ENCODE data around the gene CBL. TPM values are rescaled to one million over a fixed set of nuclear protein-coding genes. Genes with fewer than 3 reads are reported as not detected.

Gene CBL
- polyA plus RNA-seq, 4 donors, result 15.5 to 22.3 (median 20.4) TPM

DNA sequence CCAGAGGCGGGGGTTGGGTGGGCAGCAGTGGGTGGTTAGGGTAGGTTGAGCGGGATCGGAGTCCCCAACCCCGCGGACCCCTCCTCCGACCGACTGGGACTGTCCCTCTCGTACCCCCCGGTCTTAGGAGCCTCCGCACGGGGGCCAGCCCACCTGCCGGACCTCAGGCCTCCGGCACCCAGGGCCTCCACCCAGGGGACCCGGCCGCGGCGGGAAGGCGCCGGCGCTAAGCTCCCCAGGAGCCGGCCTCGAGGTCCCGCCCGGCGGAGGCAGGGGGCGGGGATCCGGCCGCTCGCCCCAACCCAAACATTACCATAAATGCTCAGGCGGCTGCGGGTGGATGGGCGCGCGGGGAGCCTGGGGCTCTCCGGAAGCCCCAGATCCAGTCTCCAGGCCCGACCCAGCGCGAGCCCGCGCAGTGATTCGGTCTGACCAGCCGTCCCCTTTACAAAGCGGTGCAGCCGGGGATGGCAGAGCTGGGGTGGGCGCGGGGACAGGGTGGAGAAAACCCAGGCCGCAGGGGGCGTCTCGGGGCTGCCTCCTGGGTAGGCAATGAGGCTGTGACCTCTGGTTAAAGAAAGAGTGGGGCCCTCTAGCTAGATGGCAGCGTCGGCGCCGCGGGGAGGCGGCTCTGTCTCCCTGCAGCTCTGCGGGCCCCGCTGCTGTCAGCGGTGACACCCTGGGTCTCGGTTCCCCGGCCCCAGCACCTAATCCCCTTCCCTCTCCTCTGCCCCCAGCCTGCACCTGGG lies 114.8 kb downstream of the CBL start:
- DNase-seq (ENCODE audit: low read depth in 4 of 4, low spot score in 3 of 4), result no peak

DNA sequence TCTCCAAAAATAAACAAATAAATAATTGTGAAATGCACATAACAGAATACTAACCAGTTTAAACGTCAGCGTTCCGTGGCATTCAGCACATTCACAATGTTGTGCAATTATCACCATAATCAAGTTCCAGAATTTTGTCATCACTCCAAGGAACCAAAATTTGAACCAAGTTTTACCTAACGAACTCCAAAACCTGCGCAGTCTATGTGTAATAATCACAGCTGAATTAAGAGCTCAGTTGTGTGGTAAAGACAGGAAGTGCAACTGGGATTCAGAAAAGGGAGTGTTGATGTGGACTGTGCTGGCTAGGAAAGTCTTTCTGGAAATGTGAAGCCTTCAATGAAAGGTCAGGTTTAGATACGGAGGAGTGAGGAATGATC lies 116.2 kb downstream of the CBL start:
- no peak for DNase-seq (ENCODE audit: low read depth in 4 of 4, low spot score in 3 of 4)

- DNase-seq (ENCODE audit: low read depth in 4 of 4, low spot score in 3 of 4), result no peak
These were observed 116.9 kb downstream of the CBL start for GRCh38 chr11:119322921-119323531.

DNA sequence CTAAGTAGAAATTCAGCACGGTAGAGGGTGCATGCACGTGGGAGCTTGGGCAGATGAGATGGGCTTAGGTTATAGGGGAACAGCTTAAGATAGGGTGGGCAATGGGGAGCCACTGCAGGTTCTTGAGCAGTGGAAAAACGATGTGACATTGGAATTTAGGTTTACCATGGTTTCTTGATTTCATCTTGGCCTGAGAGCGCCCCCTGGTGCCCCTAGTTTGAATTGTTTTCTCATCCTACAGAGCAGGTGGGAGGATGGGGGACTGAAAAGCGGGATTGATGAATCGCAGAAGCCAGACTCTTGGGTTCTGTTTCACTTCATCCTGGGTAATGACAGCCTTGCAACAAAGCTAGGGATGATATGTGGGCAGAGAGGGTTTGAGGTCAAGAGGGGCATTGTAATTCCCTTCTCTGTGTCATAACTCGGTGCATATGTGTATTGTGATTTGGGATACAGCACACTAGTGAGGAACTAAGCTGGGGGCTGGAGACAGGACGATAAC lies 117.4 kb downstream of the CBL start:
- no peak for DNase-seq (ENCODE audit: low read depth in 4 of 4, low spot score in 3 of 4)

- no peak for DNase-seq (ENCODE audit: low read depth in 4 of 4, low spot score in 3 of 4)
These were observed 118.0 kb downstream of the CBL start for GRCh38 chr11:119324189-119324588.

- DNase-seq (ENCODE audit: low read depth in 4 of 4, low spot score in 3 of 4), result no peak
These were observed 123.2 kb downstream of the CBL start for GRCh38 chr11:119329320-119329719.

GRCh38 chr11:119330237-119330636 lies 124.1 kb downstream of the CBL start:
- DNase-seq (ENCODE audit: low read depth in 4 of 4, low spot score in 3 of 4), result no peak

DNA sequence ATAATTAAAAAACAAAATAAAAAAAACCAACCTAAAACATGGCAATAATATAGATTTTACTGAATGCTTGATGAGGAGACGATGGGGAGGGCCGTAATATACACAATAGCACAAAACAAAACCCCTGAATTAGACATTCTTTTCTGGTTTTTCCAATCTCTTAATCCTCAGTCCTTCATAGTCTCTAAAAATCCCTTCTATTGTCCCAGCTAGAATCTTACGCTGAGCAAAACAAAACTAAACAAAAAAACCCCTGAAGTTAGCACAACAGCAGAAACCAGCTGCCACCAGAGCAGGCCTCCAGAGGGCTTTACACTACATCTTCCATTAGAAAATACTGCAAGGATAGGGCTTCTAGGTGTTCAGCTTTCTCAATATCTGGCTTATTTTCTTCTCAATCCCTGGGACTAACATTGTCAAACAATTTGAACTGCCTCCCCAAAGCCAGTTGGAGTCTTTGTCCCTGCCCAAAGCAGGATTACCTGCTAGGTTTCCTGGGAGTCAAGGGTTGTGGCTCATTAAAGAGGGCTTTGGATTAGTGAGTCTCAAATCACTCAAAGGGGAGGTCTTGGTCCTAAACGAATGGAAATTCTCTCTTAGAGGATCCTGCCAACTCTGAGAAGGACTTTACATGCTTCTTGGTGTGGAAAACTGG lies 126.1 kb downstream of the CBL start:
- DNase-seq (ENCODE audit: low read depth in 4 of 4, low spot score in 3 of 4), result no peak

- DNase-seq (ENCODE audit: low read depth in 4 of 4, low spot score in 3 of 4), result peak; percentile 95 to 98 (median 97)
These were observed 128.2 kb downstream of the CBL start, which contains the start of gene RNF26 for GRCh38 chr11:119334174-119334930. Gene RNF26, plus strand, starts transcription at chr11:119334527. Its CDS starts 596 bp downstream, at chr11:119335123.

DNA sequence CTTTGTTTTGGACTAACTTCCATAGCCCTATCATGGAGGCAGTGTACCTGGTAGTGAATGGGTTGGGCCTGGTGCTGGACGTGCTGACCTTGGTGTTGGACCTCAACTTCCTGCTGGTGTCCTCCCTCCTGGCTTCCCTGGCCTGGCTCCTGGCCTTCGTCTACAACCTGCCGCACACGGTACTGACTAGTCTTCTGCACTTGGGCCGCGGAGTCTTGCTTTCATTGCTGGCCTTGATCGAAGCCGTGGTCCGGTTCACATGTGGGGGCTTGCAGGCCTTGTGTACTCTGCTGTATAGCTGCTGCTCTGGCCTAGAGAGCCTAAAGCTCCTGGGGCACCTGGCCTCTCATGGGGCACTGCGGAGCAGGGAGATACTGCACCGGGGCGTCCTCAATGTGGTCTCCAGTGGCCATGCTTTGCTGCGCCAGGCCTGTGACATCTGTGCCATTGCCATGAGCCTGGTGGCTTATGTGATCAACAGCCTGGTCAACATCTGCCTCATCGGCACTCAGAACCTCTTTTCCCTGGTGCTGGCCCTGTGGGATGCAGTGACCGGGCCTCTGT lies 129.0 kb downstream of the CBL start:
- no peak for DNase-seq (ENCODE audit: low read depth in 4 of 4, low spot score in 3 of 4)

DNA sequence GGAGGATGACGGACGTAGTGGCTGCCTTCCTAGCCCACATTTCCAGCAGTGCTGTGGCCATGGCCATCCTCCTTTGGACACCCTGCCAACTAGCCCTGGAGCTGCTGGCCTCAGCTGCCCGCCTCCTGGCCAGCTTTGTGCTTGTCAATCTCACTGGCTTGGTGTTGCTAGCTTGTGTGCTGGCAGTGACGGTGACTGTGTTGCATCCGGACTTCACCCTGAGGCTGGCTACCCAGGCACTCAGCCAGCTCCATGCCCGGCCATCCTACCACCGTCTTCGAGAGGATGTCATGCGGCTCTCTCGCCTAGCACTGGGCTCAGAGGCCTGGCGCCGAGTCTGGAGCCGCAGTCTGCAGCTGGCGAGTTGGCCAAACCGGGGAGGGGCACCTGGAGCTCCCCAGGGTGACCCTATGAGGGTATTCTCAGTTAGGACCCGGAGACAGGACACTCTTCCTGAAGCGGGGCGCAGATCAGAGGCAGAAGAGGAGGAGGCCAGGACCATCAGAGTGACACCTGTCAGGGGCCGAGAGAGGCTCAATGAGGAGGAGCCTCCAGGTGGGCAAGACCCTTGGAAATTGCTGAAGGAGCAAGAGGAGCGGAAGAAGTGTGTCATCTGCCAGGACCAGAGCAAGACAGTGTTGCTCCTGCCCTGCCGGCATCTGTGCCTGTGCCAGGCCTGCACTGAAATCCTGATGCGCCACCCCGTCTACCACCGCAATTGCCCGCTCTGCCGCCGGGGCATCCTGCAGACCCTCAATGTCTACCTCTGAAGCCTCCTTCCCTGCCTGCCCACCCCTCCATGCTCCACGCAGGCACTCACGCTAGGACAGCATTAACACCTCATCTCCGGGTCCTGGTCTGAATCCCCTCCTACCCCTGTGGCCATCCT lies 129.8 kb downstream of the CBL start:
- DNase-seq (ENCODE audit: low read depth in 4 of 4, low spot score in 3 of 4), result no peak

DNA sequence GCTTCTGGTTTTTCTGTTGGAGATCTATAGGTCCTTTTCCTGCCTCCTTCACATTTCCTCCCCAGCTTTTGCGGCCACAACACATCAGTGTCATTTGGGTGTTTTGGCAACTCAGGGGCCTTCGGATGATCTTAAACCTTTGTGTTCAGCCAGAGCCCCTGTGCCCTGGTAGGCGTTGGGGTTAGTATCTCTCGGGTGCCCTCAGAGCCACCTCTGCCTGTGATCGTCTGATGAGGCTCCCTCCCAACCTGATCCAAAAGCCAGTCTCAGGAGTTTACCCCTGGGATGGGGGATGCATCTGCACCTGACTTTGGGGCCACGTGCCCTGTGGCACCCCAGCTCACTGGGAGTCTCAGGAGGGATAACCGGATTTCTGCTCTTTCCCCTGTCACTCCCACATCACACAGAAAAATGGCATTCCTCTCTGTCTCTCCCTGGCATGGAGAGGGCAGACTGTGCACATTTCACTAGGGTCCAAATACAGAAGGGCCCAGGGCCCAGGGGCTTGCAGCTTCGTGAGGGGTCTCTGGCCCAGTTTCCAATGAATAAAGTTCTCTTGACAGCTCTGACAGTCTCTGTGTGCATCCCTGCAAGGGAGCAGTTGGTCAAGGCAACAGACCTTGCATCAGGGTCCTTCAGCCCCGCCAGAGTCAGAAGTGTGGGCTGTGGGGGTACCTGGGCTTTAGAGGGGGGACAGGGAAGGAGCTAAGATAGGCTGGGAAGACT lies 130.8 kb downstream of the CBL start:
- no peak for DNase-seq (ENCODE audit: low read depth in 4 of 4, low spot score in 3 of 4)

- DNase-seq (ENCODE audit: low read depth in 4 of 4, low spot score in 3 of 4), result no peak
These were observed 131.6 kb downstream of the CBL start for GRCh38 chr11:119337581-119338317.

DNA sequence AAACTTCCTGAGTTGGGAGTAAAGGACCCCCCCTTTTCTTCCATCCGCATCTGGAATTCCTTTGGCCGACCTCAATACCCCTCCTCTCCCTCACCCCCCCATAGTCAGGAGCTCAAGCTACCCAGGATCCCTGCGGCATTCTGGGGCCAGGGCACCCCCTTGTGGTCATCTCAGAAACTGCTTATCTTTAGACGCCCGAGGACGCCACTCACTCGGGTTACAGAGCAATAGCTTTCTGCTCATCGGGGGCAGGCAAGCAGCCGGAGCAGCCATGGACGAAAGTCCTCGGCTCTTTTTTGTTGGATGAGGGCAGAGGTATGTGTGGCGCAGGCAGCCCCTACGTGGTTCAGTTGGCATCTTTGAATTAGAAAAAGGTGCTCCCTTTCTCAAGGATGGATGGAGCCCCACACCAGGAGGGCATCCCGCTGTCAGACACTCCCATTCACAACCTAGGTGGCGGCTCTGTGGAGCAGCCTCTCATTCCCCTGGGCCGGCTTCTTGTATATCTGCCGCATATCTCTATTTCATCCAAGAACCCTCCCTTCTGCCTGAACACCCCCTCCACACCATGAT lies 132.3 kb downstream of the CBL start:
- DNase-seq (ENCODE audit: low read depth in 4 of 4, low spot score in 3 of 4), result no peak

- DNase-seq (ENCODE audit: low read depth in 4 of 4, low spot score in 3 of 4), result no peak
These were observed 132.9 kb downstream of the CBL start for GRCh38 chr11:119338965-119339588.

DNA sequence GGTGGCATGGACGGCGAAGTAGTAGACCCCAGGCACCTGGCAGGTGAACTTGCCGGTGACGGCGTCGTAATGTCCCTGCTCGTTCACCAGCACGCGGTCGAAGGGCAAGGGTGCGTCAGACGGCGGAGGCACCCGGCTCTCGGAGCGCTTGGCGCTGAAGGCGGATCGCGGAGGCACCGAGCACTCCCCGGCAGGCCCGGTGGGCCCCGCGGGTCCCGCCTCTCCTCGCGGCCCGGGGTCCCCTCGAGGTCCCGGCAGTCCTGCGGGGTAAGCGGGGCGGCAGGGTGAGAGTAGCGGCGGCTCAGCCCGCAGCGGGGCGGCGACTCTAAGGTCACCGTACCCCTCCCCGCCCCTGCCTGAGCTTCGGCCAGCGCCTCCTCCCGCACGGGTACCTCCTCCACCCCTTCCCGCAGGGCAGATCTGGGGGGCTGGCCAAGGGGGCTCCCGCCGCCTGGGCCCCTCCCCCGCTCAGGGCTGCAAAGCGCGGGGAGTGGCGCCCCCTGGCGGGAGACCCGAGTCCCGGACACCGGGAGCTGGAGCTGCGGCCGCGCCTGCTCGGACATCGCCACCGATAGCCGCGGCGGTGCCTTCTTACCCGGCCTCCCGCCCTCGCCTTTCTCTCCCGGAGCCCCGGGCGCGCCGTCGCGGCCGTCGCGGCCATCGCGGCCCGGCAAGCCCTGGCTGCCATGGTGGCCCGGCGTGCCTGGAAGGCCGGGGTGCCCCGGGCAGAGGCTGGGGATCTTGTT lies 133.6 kb downstream of the CBL start:
- no peak for DNase-seq (ENCODE audit: low read depth in 4 of 4, low spot score in 3 of 4)

Measured in left renal pelvis (tissue), 4 donors.